EL (cell line): ENCODE measurements around the gene MCF2L2.

ENCODE experiments used
- DNase-seq: peaks from one replicate; pipeline ENCODE4 v3.0.0-alpha.2; 2016

The MCF2L2 gene

DNA sequence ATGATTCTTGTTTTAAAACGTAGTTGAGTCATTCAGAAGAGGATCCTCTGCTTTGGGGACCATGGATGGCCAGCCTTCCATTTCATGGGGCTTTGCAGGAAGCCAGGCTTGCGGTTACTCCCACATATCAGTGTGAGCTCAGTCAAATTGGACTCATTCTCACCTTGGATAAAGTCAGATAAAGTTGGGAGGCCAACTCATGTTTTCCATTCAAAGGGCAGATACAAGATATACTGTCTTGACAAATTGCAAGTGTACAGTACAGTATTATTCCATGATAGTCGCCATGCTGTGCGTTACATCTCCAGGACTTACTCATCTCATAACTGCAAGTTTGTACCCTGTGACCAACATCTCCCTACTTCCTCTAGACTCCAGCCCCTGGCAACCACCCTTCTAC is 200.8 kb downstream of the MCF2L2 start:
- no peak for DNase-seq

DNA sequence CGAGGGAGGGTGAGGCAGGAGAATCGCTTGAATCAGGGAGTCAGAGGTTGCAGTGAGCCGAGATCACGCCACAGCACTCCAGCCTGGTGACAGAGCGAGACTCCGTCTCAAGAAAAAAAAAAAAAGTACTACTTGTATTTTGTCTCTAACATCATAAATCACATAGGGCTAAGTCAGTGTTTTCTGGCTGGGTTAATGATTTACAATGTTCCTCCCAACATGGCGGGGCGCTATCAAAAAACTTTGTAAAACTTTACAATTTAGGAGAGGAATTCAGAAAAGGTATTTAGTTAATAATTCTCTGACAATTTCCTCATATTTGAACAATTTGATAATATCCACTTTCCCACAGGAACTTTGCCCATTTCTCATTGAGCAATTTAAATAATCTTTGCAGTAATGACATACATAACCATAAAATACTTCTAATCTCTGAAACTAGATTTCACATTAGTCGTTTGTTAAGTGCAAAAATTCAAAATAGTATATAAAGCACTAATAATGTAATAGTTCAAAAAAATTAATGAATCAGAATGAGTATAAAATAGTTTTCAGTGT is 202.0 kb downstream of the MCF2L2 start:
- DNase-seq: no peak

- no peak for DNase-seq
Observed at GRCh38 chr3:183224180-183224970, 204.0 kb downstream of the MCF2L2 start.

GRCh38 chr3:183222631-183223235 is 205.7 kb downstream of the MCF2L2 start:
- no peak for DNase-seq

DNA sequence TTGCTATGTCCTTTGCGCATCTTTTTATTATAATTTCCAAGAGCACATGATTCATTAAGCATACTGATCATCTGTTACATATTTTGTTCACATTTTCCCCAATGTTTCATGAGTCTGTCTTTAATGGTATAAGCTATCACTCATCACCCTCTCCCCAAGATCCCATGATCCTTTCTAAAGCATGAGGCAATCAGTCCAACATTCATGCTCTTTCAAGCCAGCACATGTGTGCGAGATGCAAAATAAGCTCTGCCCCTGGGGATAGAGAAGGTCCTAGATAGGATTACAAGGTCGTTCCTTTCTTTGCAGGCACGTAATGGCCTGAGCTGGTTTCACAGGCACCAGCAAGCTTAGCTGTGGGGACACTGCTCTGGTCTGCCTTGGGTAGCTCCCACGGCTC is 207.6 kb downstream of the MCF2L2 start:
- no peak for DNase-seq

DNA sequence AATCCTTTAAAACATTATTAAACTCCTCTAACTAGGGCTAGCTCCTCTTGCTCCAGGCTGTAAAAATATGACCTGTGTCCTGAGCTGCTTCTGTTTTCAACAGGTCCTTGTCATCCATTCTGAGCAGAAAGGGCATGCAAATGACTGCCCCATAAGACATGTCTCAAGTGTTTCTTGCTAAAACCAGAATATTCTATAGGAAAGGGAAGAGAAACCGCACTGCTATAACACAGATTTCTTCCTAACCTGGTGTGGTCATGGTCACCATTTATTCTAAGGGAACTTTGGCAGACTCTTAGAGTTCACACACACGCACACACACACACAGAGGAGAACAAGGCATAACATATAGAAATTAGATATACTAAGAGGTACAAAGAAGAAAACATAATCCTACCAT is 209.6 kb downstream of the MCF2L2 start:
- no peak for DNase-seq

GRCh38 chr3:183217548-183218332 is 210.7 kb downstream of the MCF2L2 start:
- DNase-seq: no peak

GRCh38 chr3:183215591-183216202 is 212.7 kb downstream of the MCF2L2 start:
- no peak for DNase-seq

GRCh38 chr3:183214277-183214612 is 214.2 kb downstream of the MCF2L2 start:
- DNase-seq: no peak

DNA sequence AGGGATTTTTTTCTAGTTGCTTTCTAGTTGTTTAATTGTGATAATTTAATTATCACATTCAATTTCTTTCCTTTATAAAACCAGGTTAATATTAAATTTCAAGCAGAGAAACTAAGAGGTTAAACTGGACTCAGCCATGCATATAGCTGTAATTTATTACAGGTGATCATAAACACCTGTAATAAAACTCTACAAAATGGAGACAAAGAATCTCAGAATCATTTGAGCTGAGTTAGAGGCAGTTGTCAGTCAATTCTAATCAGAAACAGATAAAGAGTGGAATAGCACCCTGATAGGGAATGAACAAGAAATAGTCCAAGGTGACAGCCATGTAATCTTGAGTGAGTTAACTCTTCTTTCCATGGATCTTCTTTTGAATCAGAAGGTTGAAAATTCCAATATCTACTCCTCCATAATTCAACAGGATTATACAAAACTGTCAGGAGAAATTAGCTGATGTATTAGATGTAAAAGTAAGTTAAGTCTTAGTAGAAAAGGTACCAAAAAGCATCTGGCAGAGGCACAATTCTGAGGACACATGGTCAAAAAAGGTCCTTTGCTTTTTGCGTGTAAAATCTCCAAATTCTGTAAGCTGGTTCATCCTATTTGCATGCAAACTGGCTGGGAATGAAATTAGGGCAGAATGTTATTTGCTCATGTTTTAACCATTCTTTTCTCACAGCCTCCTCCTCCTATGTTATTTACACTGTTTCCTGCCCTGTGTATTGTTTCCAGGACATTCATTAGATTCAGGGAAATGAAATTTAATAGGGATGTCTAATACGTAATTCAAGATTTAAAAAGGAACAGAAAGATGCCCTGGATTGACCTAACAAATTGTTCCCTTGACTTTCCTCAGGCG is 214.8 kb downstream of the MCF2L2 start:
- no peak for DNase-seq

DNA sequence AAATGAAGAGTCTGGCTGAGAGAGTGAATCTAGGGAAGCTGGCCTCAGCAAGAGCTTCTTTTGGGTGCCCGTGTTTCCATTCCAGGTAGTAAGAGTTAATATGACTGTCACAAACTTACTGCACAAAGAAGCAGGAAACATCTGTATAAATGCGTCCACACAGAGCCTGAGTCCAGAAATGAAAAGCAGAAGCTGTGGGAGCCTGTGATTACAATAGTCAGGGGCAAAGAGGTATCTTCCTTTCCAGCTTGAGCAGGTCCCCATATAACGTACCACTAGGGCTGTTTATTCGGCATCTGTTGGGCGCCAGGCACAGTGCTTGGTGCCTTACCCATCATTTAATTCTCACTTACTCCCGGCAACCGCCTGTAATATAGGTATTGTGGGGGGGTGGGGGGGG is 215.9 kb downstream of the MCF2L2 start:
- no peak for DNase-seq

GRCh38 chr3:183212096-183212495 is 216.3 kb downstream of the MCF2L2 start:
- no peak for DNase-seq

- no peak for DNase-seq
Observed at GRCh38 chr3:183211352-183211751, 217.1 kb downstream of the MCF2L2 start.

- DNase-seq: no peak
Observed at GRCh38 chr3:183210862-183211341, 217.5 kb downstream of the MCF2L2 start.

DNA sequence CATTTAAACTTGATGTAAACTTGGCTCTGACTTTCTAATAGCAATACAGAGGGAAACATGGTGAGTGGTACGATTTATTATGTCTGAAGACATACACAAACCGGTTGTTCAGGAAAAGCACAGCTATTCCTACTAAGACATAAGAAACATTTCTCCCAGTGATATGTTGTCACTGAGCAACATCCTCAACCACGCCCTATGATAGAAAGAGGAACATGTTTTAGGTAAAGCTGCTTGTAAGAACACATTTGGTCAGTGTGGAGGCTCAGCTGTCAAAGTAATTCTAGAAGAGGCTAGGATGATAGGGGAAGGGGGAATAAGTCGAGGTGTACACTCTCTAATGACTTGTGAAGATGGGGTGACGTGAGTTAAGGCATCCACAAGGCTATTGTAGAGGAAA is 218.1 kb downstream of the MCF2L2 start:
- DNase-seq: no peak

- DNase-seq: no peak
Observed at GRCh38 chr3:183208800-183209199, 219.6 kb downstream of the MCF2L2 start.

GRCh38 chr3:183208260-183208659 is 220.2 kb downstream of the MCF2L2 start:
- DNase-seq: no peak

GRCh38 chr3:183203670-183204069 is 224.7 kb downstream of the MCF2L2 start:
- no peak for DNase-seq

- DNase-seq: no peak
Observed at GRCh38 chr3:183202004-183202722, 226.3 kb downstream of the MCF2L2 start.

DNA sequence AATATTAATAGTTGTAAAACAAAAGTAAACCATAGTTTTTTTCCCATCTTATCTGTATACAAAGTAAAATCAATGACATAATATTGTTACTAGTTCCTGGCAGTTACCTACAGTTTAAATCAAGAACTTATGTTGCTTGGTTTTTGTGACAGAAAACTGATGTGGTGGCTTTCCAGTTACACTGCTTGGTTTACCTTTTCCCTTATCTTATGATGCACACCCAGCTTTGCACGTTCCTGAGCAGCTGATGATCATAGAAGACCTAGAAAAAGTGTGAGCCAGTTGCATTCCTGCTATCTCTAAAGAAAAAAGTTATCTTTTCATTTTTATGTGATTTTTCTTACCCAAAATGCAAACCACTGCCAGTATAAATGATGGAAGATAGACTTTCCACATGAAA is 229.5 kb downstream of the MCF2L2 start:
- DNase-seq: no peak

DNA sequence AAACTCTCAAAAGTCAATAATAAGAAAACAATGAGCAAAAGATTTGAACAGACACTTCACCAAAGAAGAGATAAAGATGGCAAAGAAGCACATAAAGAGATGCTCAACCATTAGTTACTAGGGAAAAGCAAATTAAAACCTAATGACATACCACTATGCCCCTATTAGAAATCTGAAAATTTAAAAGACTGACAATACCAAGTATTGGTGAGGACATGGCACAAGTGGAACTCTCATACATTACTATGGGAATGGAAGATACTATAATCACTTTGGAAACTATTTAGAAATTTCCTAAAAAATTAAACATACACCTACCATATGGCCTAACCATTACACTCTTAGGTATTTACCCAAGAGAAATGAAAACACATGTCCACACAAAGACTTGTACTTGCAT is 230.7 kb downstream of the MCF2L2 start:
- DNase-seq: no peak
